Measurements from ENCODE around the gene NDRG4. TPM values are rescaled to one million over a fixed set of nuclear protein-coding genes. Genes with fewer than 3 reads are reported as not detected.

The NDRG4 gene
- polyA plus RNA-seq, 5 donors: 9.8 to 16.5 (median 12.9) TPM

DNA sequence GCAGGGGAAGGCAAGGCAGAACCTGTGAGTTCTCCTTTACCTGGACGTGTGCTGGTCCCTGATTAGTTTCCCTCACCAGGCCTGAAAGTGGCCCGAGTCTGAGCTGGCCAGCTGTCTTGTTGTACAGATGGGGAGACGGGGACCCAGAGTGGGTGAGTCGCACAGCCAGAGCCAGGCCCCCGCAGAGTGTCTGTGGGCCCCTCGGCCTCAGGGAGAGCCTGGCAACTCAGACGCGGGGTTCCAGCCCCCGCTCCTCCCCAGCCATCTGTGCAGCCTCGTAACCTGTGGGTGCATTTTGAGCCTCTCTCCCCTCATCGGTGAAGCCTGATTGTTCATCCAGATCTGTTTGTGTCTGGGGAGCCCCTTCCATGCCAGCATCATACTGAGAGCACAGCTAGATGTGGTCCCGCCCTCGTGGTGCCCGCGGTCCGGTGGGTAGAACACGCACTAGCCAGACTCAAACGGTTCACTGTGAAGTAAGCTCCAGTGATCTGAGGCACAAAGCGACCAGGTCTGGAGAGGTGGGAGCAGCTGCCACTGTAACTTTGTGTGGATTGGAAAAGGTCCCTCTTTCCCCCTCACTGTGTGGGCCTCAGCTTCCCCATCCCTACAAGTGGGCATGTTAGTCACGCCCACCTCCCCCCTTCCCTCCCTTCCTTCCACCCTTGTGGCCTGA, 6.0 kb upstream of the NDRG4 start:
- DNase-seq: no peak

DNA sequence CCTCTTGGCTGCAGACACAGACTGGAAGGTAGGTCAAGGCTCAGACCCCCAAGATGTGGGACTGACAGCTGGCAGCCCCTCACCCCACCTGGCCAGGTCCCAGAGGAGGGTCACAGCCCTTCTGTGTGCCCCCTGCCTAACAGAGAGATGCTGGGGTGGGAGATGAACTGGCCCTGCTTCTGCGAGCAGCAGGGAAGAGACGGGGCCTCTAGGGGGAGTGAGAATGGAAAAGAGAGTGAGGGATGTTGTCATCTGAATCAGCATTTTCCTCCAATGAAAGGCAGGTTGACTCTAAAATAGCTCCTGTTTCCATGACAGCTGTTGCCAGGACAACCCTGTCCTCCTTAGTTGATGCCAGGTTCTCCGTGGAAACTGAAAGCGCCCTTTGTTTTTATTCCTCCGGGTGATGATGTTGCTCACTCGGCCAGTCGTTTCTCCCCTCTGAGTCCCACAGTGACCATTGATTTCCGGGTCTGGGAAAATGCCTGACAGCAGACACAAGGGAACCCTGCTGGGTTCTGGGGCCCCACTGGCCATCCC, 4.9 kb upstream of the NDRG4 start:
- DNase-seq: peak; percentile 62 to 78

- DNase-seq: no peak
Observed at GRCh38 chr16:58495521-58496331, 4.2 kb upstream of the NDRG4 start.

- DNase-seq: no peak
Observed at GRCh38 chr16:58497468-58497867, 2.5 kb upstream of the NDRG4 start.

- no peak for DNase-seq
Observed at GRCh38 chr16:58497935-58498334, 2.0 kb upstream of the NDRG4 start.

DNA sequence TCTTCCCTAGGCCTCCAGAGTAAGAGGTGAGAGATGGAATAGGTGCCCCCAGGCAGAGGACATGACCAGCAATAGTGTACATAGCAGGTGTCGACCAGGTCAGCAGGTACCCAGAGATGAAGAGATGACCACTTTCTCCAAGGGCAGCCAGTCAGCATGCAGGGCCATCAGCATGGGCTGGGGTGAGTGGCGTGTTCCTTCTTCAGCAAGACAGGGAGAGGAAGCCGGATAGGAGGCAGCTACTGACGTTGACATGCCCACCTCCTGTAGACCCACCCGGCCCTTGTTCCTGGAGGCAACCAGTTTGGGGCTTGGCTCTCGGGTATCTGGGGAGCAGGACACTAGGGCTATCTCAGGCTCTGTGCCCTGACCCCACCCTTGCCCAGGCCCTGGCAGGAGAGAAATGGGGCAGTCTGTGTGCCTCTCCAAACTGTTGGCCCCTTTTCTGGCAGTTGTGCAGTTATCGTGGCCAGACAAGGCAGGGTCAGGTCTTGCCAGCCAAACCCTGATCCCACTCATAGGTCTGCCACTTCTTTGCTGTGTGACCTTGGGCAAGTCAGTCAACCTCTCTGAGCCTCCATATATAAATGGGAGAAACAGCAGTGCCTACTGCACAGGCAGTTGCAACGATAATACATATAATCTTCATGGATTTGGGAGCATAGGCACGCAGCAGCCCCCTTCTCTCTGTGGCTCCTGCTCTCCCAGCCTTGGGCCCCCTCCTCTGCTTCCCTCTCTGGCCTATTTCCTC, 1.4 kb upstream of the NDRG4 start:
- no peak for DNase-seq

GRCh38 chr16:58499092-58499511, 841 bp upstream of the NDRG4 start:
- DNase-seq: no peak

DNA sequence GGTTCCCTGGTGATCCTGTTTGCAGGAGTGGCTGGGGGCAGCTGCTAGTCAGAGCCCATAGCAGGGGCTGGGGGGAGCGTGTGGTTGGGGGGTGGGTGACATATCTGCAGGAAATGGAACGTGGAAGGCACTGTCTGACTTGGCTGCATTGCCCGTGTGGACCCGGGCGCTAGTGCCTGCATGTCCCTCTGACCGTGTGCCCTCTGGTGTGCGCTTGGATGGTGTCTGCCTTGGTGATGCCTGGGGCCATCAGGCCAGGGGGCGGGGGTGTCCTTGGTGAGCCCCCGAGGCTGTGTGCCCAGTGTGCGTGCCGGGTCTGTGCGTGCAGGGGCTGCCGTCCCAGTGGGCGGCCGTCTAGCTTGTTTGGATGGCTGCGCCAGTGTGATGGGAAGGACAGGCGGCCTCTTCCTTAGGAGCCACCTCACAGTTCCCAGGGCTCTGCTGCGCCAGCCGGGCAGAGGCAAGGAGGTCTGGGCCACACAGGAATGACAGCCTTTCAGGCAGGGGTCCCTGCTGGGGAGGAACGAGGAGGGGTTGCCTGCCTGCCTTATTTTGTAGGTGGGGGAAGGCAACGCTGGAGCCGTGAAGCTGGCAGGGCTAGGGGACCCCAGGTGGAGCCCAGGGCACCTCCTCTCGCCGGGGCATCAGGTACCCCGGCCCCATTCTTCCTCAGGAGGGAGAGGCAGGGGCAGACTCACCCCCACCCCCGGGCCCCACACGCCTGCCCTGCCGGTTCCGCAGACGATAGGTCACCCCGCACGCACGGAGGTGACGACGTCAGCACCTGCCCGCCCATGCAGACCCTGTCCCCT, 693 bp downstream of the NDRG4 start:
- DNase-seq: no peak

DNA sequence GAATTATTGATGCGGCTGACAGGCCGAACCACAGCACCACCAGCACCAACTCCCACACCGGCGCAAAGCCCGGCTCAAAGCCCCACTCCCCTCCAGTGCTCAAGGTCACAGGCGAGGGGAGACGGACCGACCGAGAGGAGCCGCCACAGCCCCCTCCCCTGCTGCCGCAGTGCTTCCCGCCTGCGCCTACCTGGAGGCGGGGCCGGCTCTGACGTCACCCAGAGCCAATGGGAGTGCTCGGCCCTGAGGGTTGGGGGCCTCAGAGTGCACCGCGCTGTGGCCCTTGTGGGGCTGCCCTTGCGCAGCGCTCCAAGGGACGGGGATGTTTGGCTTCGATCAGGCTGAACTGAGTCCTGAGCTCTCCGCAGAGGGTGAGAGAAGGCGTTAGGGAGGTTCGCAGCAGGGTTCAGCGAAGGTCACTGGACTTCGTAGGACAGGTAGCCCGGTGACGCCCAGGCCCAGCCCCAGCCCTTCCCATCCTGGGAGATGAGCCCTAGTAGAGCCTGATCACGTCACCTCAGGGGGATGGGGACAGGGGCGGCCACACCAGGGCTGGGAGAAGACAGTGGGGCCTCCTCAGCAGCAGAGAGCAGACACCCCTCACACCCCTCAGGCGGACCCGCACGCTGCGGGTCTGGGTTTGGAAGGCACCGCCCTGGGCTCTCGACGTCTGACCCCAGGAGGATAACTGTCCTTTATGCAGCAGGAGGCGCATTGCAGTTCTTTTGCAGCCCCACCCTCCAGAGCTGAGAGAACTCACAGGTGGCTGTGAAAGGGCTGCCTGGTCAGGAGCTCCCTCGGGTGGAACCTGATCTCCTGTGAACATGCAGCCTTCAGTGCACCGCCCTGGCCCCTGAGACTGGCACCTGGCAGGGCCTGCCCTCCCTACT, 1.5 kb downstream of the NDRG4 start:
- peak in 1 of 2 donors; percentile 33 for DNase-seq

DNA sequence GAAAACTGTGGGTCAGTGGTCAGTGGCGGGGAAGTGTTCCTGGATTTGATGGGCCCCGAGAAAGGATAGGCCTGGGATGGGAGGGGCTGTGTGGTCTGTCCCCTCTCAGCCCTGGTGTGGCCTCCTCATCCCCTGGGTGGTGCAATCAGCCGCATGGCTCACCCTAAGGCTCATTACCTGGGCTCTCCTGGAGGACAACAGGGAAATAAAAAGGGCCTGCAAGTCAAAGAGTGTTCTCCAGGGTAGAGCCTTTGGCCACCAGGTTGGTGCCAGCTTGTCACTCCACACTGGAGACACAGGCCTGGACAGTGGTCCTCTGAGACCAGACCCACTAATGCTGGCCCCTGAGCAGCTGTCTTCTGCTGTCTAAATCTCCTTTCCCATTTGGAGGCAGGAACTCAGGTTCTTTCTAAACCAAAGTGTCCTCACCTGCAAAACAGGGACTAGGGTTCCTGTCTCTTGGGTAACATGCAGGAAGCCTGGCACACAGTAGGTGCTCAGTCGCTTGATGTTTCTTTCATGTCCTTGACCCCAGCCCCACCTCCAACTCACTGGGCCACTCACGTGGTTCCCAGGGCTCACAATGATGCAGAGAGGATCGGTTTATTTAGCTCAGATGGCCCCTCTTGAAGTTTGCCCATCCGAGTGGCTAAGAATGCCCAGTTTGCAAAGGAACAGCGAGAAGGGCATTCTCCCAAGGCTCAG, 2.4 kb downstream of the NDRG4 start:
- DNase-seq: no peak

- DNase-seq: no peak
Observed at GRCh38 chr16:58503166-58503862, 3.4 kb downstream of the NDRG4 start.

DNA sequence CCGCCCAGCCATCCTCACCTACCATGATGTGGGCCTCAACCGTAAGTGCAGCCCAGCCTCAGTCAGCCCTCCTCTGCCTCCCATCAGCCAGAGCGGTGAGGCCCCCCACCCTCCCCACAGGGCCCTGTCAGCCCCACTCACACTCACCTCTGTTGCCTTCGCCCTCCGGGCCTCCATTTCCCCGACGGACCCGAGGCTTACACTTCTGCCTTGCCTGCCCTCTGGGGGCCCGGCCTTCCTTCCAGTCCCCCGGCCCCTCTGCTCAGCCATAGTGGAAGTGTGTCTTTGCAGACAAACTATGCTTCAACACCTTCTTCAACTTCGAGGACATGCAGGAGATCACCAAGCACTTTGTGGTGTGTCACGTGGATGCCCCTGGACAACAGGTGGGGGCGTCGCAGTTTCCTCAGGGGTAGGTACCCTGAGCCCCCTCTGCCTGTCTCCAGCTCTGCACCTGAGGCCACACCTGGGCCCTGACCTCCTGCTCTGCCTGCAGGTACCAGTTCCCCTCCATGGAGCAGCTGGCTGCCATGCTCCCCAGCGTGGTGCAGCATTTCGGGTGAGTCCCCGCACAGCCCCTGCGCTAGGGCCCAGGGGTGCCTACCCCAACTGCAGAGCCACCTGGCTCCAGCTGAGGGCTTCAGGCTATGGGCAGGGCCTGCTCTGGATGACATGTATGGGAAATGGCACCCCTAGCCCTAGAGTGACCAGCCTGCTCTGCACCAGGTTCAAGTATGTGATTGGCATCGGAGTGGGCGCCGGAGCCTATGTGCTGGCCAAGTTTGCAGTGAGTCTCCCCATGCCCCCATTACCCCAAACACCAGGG, 4.1 kb downstream of the NDRG4 start:
- DNase-seq: no peak

- no peak for DNase-seq
Observed at GRCh38 chr16:58506241-58507194, 6.6 kb downstream of the NDRG4 start.

DNA sequence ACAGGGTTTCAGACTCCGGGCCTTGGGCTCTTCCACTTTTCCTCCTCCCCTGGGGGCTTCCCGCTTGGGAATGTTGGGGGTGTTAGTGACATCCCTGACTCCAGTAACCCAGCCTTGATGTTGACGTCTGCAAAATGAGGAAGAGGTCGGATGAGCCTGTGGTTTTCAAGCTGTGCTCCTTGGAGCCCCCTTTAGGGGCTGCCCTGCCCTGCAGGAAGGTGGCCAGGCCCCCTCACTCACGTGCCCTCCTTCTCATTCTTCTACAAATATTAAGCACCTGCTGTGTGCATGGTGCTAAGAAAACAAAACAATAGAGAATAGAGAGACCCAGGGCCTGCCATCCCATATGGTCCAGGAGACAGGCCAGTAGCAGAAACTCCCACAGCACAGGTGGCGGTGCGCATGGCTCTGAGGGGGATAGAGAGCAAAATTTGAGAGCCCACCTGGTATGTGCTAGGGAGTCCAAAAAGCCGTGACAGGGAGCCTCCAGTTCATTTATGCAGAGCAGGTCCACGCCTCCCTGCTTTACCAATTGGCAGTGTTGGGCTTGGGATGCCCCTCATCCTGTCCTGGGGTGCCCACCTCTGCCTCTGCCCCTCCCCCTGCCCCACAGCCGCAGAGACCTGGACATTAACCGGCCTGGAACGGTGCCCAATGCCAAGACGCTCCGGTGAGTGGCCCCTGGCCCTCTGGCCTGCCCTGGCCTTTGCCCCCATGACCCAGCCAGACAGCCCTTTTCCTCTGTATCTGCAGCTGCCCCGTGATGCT, 7.4 kb downstream of the NDRG4 start:
- no peak for DNase-seq

DNA sequence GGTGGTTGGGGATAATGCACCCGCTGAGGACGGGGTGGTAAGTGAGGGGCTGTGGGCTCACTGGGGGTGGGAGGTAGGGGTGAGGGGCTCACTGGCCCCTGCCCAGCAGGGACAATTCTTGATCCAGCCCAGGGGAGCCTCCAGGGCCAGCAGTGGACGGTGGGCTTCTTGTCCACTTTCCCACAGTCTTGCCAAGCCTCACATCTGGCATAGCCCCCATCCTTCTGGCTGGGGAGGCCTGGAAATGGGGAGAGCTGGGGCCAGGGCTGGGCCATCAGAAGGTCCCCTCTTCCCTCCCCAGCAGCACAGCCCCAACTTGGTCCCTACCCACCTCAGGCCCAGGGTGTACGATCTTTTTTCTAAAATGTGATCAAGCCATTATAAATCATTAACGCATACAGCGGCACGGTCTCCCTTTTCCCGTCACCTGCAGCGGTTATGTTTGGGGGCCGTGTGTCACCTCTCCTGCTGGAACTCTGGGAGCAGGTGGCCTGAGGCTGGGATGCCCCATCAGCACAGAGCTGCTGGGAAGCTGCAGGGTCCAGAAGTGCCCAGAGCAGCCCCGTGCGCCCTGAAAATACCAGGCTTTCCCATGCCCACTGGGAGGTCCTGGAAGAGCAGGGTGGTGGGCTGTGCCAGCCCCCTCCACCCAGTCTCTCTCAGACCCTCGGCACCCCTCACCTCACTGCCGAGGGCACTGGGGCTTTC, 8.2 kb downstream of the NDRG4 start:
- no peak for DNase-seq
